ENCODE measurements around the gene TRMT112.

DNA sequence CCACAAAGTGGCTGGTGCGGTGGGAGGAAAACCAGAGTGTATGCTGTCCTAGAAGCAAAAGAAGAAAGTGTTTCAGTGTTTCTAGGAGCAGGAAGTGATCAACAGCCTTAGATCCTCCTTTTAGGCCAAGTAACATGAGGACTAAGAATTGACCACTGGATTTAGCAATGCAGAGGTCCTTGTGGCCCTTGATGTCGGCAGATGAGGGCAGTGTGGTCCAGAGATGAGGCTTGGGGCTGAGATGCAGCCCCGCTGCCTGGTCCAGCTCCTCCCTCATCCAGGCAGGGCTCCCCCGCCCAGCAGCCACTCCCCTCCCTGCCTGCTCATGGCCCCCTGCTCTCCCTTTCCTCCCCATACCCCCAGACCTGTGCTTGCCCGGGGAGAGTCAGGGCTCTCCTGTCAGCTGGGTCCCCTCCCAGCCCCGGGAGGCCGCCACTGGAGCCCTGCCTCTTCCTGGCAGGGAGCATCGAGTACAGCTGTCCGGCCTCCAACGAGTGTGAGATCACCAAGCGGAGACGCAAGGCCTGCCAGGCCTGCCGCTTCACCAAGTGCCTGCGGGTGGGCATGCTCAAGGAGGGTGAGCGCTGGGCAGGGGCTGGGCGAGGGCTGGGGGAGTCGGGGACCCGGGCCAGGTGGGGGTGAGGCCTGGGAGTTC, 3.7 kb downstream of the TRMT112 start:
- TF ChIP-seq CEBPB (IDR thresholded peaks at IDR 0.05; ENCODE audit: low read depth, low read length): no peak
- TF ChIP-seq, protein P1, sequence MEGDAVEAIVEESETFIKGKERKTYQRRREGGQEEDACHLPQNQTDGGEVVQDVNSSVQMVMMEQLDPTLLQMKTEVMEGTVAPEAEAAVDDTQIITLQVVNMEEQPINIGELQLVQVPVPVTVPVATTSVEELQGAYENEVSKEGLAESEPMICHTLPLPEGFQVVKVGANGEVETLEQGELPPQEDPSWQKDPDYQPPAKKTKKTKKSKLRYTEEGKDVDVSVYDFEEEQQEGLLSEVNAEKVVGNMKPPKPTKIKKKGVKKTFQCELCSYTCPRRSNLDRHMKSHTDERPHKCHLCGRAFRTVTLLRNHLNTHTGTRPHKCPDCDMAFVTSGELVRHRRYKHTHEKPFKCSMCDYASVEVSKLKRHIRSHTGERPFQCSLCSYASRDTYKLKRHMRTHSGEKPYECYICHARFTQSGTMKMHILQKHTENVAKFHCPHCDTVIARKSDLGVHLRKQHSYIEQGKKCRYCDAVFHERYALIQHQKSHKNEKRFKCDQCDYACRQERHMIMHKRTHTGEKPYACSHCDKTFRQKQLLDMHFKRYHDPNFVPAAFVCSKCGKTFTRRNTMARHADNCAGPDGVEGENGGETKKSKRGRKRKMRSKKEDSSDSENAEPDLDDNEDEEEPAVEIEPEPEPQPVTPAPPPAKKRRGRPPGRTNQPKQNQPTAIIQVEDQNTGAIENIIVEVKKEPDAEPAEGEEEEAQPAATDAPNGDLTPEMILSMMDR (conservative IDR thresholded peaks at IDR 0.05; ENCODE audit: low read depth, low read length): no peak
- no peak for TF ChIP-seq POLR2A (IDR thresholded peaks at IDR 0.05; ENCODE audit: low read depth, low read length)
- TF ChIP-seq RAD21 (IDR thresholded peaks at IDR 0.05; ENCODE audit: low read length): no peak
- TF ChIP-seq, protein P2, sequence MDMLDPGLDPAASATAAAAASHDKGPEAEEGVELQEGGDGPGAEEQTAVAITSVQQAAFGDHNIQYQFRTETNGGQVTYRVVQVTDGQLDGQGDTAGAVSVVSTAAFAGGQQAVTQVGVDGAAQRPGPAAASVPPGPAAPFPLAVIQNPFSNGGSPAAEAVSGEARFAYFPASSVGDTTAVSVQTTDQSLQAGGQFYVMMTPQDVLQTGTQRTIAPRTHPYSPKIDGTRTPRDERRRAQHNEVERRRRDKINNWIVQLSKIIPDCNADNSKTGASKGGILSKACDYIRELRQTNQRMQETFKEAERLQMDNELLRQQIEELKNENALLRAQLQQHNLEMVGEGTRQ (IDR thresholded peaks at IDR 0.05; ENCODE audit: low read depth, low read length): no peak
- TF ChIP-seq SMC3 (IDR thresholded peaks at IDR 0.05; ENCODE audit: low read depth, low read length): no peak
- TF ChIP-seq, protein P3, sequence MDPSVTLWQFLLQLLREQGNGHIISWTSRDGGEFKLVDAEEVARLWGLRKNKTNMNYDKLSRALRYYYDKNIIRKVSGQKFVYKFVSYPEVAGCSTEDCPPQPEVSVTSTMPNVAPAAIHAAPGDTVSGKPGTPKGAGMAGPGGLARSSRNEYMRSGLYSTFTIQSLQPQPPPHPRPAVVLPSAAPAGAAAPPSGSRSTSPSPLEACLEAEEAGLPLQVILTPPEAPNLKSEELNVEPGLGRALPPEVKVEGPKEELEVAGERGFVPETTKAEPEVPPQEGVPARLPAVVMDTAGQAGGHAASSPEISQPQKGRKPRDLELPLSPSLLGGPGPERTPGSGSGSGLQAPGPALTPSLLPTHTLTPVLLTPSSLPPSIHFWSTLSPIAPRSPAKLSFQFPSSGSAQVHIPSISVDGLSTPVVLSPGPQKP (IDR thresholded peaks at IDR 0.05; ENCODE audit: borderline replicate concordance, low read depth, low read length): no peak
- no peak for TF ChIP-seq CHD1 (IDR thresholded peaks at IDR 0.05; ENCODE audit: low read depth, low read length)
- TF ChIP-seq MAZ (IDR thresholded peaks at IDR 0.05; ENCODE audit: borderline replicate concordance, low read depth, low read length): no peak

Measured in IMR-90 (cell line).